ENCODE measurements around the gene LDHD.

Gene LDHD

GRCh38 chr16:75078886-75079285 is 37.7 kb downstream of the LDHD start:
- Histone ChIP-seq H3K27ac (ENCODE audit: low read depth, low read length) (no peak overlapping the region), H3F3A (ENCODE audit: insufficient read depth) (peaks cover 11% of the 10 kb centered on the region)
- TF ChIP-seq CTCF (IDR thresholded peaks at IDR 0.05; ENCODE audit: insufficient read depth, low read length, poor library complexity, severe bottlenecking) (no peak), EZH2phosphoT487 (conservative IDR thresholded peaks at IDR 0.05; ENCODE audit: low read length) (no peak)

GRCh38 chr16:75075688-75076268 is 40.8 kb downstream of the LDHD start:
- Histone ChIP-seq H3K27me3 (ENCODE audit: low read length) (no peaks in the 10 kb centered on the region), H3K9me2 (replicated peaks; ENCODE audit: insufficient read depth, low read length) (no peaks in the 10 kb centered on the region), H3K79me2 (ENCODE audit: insufficient read depth, low read length) (no peaks in the 10 kb centered on the region; the same call in 1 of the 2 replicates), H3K9ac (ENCODE audit: low read length) (peak overlapping the region; percentile 33), H4K20me1 (ENCODE audit: low read depth, low read length) (no peaks in the 10 kb centered on the region), H3F3A (ENCODE audit: insufficient read depth) (peaks cover 11% of the 10 kb centered on the region), H2AFZ (ENCODE audit: low read depth, low read length, severe bottlenecking) (peak overlapping the region; percentile 17), H3K27ac (ENCODE audit: low read depth, low read length) (peak overlapping the region; percentile 89), H3K36me3 (ENCODE audit: low read length) (no peaks in the 10 kb centered on the region), H3K9me3 (ENCODE audit: insufficient read depth, low read length) (no peaks in the 10 kb centered on the region), H3K4me3 (ENCODE audit: insufficient read depth, low read length, poor library complexity, severe bottlenecking) (peak overlapping the region; percentile 15), H3K4me2 (ENCODE audit: low read depth, low read length, poor library complexity, severe bottlenecking) (peak overlapping the region; percentile 50)
- TF ChIP-seq CTCF (IDR thresholded peaks at IDR 0.05; ENCODE audit: insufficient read depth, low read length, poor library complexity, severe bottlenecking) (no peak), EZH2phosphoT487 (conservative IDR thresholded peaks at IDR 0.05; ENCODE audit: low read length) (no peak)

More at GRCh38 chr16:75078886-75079285, 37.7 kb downstream of the LDHD start:
- Histone ChIP-seq H4K20me1 (ENCODE audit: low read depth, low read length) (no peaks in the 10 kb centered on the region), H3K79me2 (ENCODE audit: insufficient read depth, low read length) (no peaks in the 10 kb centered on the region; the same call in 1 of the 2 replicates), H3K9ac (ENCODE audit: low read length) (no peak overlapping the region), H3K4me2 (ENCODE audit: low read depth, low read length, poor library complexity, severe bottlenecking) (no peak overlapping the region), H3K27me3 (ENCODE audit: low read length) (no peaks in the 10 kb centered on the region), H3K36me3 (ENCODE audit: low read length) (no peaks in the 10 kb centered on the region), H3K9me2 (replicated peaks; ENCODE audit: insufficient read depth, low read length) (no peaks in the 10 kb centered on the region), H3K4me3 (ENCODE audit: insufficient read depth, low read length, poor library complexity, severe bottlenecking) (no peak overlapping the region), H3K9me3 (ENCODE audit: insufficient read depth, low read length) (no peaks in the 10 kb centered on the region), H2AFZ (ENCODE audit: low read depth, low read length, severe bottlenecking) (no peak overlapping the region)

DNA sequence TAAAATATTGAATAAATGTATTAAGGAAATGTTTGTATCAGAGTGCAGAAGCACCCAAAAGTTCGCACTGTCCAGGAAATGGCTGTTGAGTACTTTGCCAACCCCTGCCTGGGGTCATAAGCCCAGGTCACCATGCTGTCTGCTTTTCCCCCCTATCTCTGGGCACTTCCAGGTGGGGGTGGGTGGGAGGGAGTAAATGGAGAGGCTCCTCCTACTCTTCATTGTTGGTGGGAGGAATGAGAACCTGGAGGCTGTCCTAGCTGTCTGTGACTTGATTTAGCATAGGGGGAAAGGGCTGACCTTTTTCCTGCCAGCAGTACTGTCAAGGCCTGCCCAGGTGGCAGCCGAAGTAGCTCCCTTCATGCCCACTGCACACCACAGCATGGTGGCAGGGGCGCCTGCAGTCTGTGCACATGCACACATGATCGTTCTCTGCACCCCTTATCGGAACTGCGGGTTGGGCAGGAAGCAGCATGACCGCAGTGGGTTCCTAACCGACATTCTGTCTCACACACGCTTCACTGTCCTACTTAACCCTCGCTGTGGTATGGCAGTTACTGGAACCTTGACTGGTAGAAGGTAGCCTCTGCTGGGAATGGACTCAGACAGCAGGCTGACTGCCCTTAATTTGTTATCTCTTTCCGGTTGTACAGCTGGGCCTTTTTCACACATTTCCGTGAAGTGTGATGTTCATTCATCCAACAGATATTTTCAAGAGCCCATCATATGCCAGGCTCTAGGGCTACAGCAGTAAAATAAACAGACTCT is 41.5 kb downstream of the LDHD start:
- Histone ChIP-seq H3K36me3 (ENCODE audit: low read length) (no peaks in the 10 kb centered on the region), H3K9ac (ENCODE audit: low read length) (peak overlapping the region; percentile 33), H3K9me3 (ENCODE audit: insufficient read depth, low read length) (no peaks in the 10 kb centered on the region), H3K4me3 (ENCODE audit: insufficient read depth, low read length, poor library complexity, severe bottlenecking) (peak overlapping the region; percentile 15), H4K20me1 (ENCODE audit: low read depth, low read length) (no peaks in the 10 kb centered on the region), H3K79me2 (ENCODE audit: insufficient read depth, low read length) (no peaks in the 10 kb centered on the region; the same call in 1 of the 2 replicates), H3K4me2 (ENCODE audit: low read depth, low read length, poor library complexity, severe bottlenecking) (peak overlapping the region; percentile 50), H3F3A (ENCODE audit: insufficient read depth) (peaks cover 11% of the 10 kb centered on the region), H3K27me3 (ENCODE audit: low read length) (no peaks in the 10 kb centered on the region), H2AFZ (ENCODE audit: low read depth, low read length, severe bottlenecking) (peak overlapping the region; percentile 17), H3K27ac (ENCODE audit: low read depth, low read length) (peak overlapping the region; percentile 89), H3K9me2 (replicated peaks; ENCODE audit: insufficient read depth, low read length) (no peaks in the 10 kb centered on the region)
- TF ChIP-seq EZH2phosphoT487 (conservative IDR thresholded peaks at IDR 0.05; ENCODE audit: low read length): no peak
- TF ChIP-seq CTCF (IDR thresholded peaks at IDR 0.05; ENCODE audit: insufficient read depth, low read length, poor library complexity, severe bottlenecking): no peak

All from SU-DHL-6 (cell line).